ENCODE measurements around the gene BIK. TPM values are rescaled to one million over a fixed set of nuclear protein-coding genes. Genes with fewer than 3 reads are reported as not detected.

Gene BIK
- total RNA-seq, 1 donor: 0.86 TPM

- no peak overlapping the region for H3K4me3 ChIP-seq (ENCODE audit: low read depth, low read length)
- no peak for TF ChIP-seq CTCF (IDR thresholded peaks at IDR 0.05; ENCODE audit: insufficient read depth, low read depth, low read length)
- no peak for DNase-seq (ENCODE audit: low read depth)
Observed at GRCh38 chr22:43172191-43172590, 61.6 kb downstream of the BIK start.

- no peak for TF ChIP-seq CTCF (IDR thresholded peaks at IDR 0.05; ENCODE audit: insufficient read depth, low read depth, low read length)
- no peak for DNase-seq (ENCODE audit: low read depth)
- H3K4me3 ChIP-seq (ENCODE audit: low read depth, low read length): no peak overlapping the region
Observed at GRCh38 chr22:43173566-43173965, 63.0 kb downstream of the BIK start.

- no peak for DNase-seq (ENCODE audit: low read depth)
- no peak for TF ChIP-seq CTCF (IDR thresholded peaks at IDR 0.05; ENCODE audit: insufficient read depth, low read depth, low read length)
- H3K4me3 ChIP-seq (ENCODE audit: low read depth, low read length): no peak overlapping the region
Observed at GRCh38 chr22:43173976-43174720, 63.6 kb downstream of the BIK start.

GRCh38 chr22:43174941-43175531 is 64.5 kb downstream of the BIK start:
- H3K4me3 ChIP-seq (ENCODE audit: low read depth, low read length): no peak overlapping the region
- DNase-seq (ENCODE audit: low read depth): no peak
- TF ChIP-seq CTCF (IDR thresholded peaks at IDR 0.05; ENCODE audit: insufficient read depth, low read depth, low read length): no peak

- no peak for DNase-seq (ENCODE audit: low read depth)
- no peak for TF ChIP-seq CTCF (IDR thresholded peaks at IDR 0.05; ENCODE audit: insufficient read depth, low read depth, low read length)
- H3K4me3 ChIP-seq (ENCODE audit: low read depth, low read length): no peak overlapping the region
Observed at GRCh38 chr22:43176090-43176489, 65.5 kb downstream of the BIK start.

- DNase-seq (ENCODE audit: low read depth): no peak
- H3K4me3 ChIP-seq (ENCODE audit: low read depth, low read length): no peak overlapping the region
- TF ChIP-seq CTCF (IDR thresholded peaks at IDR 0.05; ENCODE audit: insufficient read depth, low read depth, low read length): no peak
Observed at GRCh38 chr22:43177479-43177878, 66.9 kb downstream of the BIK start.

Other genes starting within 250 kb of the BIK start
- gene PACSIN2, start 95.6 kb upstream of the BIK start, total RNA-seq: 43.8 and 53.1 TPM in 2 replicates
- 8.2 and 11.0 TPM in 2 replicates for gene TTLL1, start 21.4 kb upstream of the BIK start, total RNA-seq
- 13.8 and 14.8 TPM in 2 replicates for gene MCAT, start 32.6 kb downstream of the BIK start, total RNA-seq
- 177 and 221 TPM in 2 replicates for gene TSPO, start 40.8 kb downstream of the BIK start, total RNA-seq
- gene TTLL12, start 76.4 kb downstream of the BIK start, total RNA-seq: 22.9 and 27.1 TPM in 2 replicates
- not detected in 2 replicates for gene SCUBE1, start 232.6 kb downstream of the BIK start, total RNA-seq